Fibroblast of skin of right quadriceps (primary cell): Measurements from ENCODE around the gene PXN.

Experiments used
- DNase-seq: peaks from one replicate; pipeline ENCODE4 v3.0.0-alpha.2; 2013

The PXN gene

GRCh38 chr12:120167529-120168095, 97.9 kb downstream of the PXN start:
- DNase-seq: peak; percentile 41

- no peak for DNase-seq
These were observed 101.2 kb downstream of the PXN start for GRCh38 chr12:120164293-120164692.

GRCh38 chr12:120162763-120163162, 102.8 kb downstream of the PXN start:
- no peak for DNase-seq

GRCh38 chr12:120161852-120162251, 103.7 kb downstream of the PXN start:
- DNase-seq: no peak
